Endodermal cell (in vitro differentiated cells): ENCODE results near the gene TRAF3IP1. TPM values are rescaled to one million over a fixed set of nuclear protein-coding genes. Genes with fewer than 3 reads are reported as not detected.

Experiments
- DNase-seq: peaks from one replicate; pipeline ENCODE4 v3.0.0-alpha.2; 2017
- H3K27ac ChIP-seq: 2 replicates; pipeline ENCODE4 v1.5.1; 2013; ENCODE audit warnings: mild to moderate bottlenecking, low read depth, low read length, moderate library complexity
- H3K27me3 ChIP-seq: 2 replicates; pipeline ENCODE4 v1.6.1; 2013; ENCODE audit warnings: mild to moderate bottlenecking, low read length, moderate library complexity; ENCODE audit not compliant: insufficient read depth, control insufficient read depth, poor library complexity, severe bottlenecking
- H3K36me3 ChIP-seq: 2 replicates; pipeline ENCODE4 v1.7.0; 2013; ENCODE audit warnings: mild to moderate bottlenecking, low read length, moderate library complexity; ENCODE audit not compliant: control insufficient read depth, insufficient read depth
- H3K4me1 ChIP-seq: one replicate; pipeline ENCODE4 v1.7.0; 2013; ENCODE audit warnings: low read length; ENCODE audit not compliant: control insufficient read depth, insufficient read depth
- H3K4me3 ChIP-seq: 2 replicates; pipeline ENCODE4 v1.5.1; 2013; ENCODE audit warnings: mild to moderate bottlenecking, low read length, moderate library complexity
- H3K9ac ChIP-seq: 2 replicates; pipeline ENCODE4 v1.6.1; 2013; ENCODE audit warnings: mild to moderate bottlenecking, low read length, moderate library complexity; ENCODE audit not compliant: poor library complexity, severe bottlenecking; ENCODE audit errors: extremely low read depth
- H3K9me3 ChIP-seq: 2 replicates; pipeline ENCODE4 v1.6.1; 2013; ENCODE audit warnings: mild to moderate bottlenecking, low read length, moderate library complexity; ENCODE audit not compliant: control insufficient read depth
- H3K27ac Mint-ChIP-seq: 2 replicates; pipeline ENCODE4 v1.8.0; 2020; ENCODE audit warnings: mixed read lengths
- H3K27me3 Mint-ChIP-seq: 2 replicates; pipeline ENCODE4 v1.8.0; 2021; ENCODE audit warnings: mild to moderate bottlenecking, mixed read lengths; ENCODE audit not compliant: insufficient read depth
- H3K36me3 Mint-ChIP-seq: 2 replicates; pipeline ENCODE4 v1.8.0; 2020; ENCODE audit warnings: low read depth, mixed read lengths
- H3K4me1 Mint-ChIP-seq: 2 replicates; pipeline ENCODE4 v1.8.0; 2020; ENCODE audit warnings: mixed read lengths
- H3K4me3 Mint-ChIP-seq: 2 replicates; pipeline ENCODE4 v1.8.0; 2020; ENCODE audit warnings: mild to moderate bottlenecking, moderate library complexity, mixed read lengths
- H3K9me3 Mint-ChIP-seq: 2 replicates; pipeline ENCODE4 v1.8.0; 2020; ENCODE audit warnings: mild to moderate bottlenecking, mixed read lengths
- WGBS, 2 experiments: methylation state at CpG; one replicate each; pipeline versions ENCODE4 v1.1.5 to v1.1.7; 2013; ENCODE audit warnings: missing lambda C conversion rate in 2 of 2, mixed read lengths in 1 of 2; ENCODE audit not compliant: insufficient coverage in 1 of 2, insufficient read length in 1 of 2; 5-methylcytosine and 5-hydroxymethylcytosine counted together
- total RNA-seq, 2 donors: library from RNA; stranded (reverse); fragmentation: NEBNext Ultra II Directional in 1 of 2; extraction: Animal tissue kit (Norgen Biotek cat#: 25700) in 1 of 2; gene quantifications; 2 replicates in 1 of 2; 3 replicates in 1 of 2; pipeline ENCODE4 v1.2.1, GENCODE V29; 2021
- TF ChIP-seq, protein P1 (sequence below): fragments of 200-600 bp; sonication (generic); conservative IDR thresholded peaks from 2 replicates; pipeline ENCODE4 v1.5.0; 2021; ENCODE audit warnings: antibody characterized with exemption, mild to moderate bottlenecking

Gene TRAF3IP1
- total RNA-seq, 2 donors from 2014 or later, result 21.9 to 28.3 TPM

GRCh38 chr2:238351315-238351714 lies 31.0 kb downstream of the TRAF3IP1 start:
- Mint-ChIP-seq H3K36me3 (peaks cover 32% of the 10 kb centered on the region), H3K9me3 (no peaks in the 10 kb centered on the region), H3K4me3 (no peak overlapping the region), H3K4me1 (no peaks in the 10 kb centered on the region), H3K27ac (no peak overlapping the region), H3K27me3 (no peaks in the 10 kb centered on the region)
- no peaks in the 10 kb centered on the region for H3K27me3 ChIP-seq
- H3K9ac ChIP-seq, result no peak overlapping the region
- TF ChIP-seq, protein P1, sequence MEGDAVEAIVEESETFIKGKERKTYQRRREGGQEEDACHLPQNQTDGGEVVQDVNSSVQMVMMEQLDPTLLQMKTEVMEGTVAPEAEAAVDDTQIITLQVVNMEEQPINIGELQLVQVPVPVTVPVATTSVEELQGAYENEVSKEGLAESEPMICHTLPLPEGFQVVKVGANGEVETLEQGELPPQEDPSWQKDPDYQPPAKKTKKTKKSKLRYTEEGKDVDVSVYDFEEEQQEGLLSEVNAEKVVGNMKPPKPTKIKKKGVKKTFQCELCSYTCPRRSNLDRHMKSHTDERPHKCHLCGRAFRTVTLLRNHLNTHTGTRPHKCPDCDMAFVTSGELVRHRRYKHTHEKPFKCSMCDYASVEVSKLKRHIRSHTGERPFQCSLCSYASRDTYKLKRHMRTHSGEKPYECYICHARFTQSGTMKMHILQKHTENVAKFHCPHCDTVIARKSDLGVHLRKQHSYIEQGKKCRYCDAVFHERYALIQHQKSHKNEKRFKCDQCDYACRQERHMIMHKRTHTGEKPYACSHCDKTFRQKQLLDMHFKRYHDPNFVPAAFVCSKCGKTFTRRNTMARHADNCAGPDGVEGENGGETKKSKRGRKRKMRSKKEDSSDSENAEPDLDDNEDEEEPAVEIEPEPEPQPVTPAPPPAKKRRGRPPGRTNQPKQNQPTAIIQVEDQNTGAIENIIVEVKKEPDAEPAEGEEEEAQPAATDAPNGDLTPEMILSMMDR, result no peak
- H3K9me3 ChIP-seq, result no peaks in the 10 kb centered on the region
- no peaks in the 10 kb centered on the region for H3K4me1 ChIP-seq
- H3K27ac ChIP-seq, result no peak overlapping the region
- no peak for DNase-seq
- peaks cover 50% of the 10 kb centered on the region for H3K36me3 ChIP-seq
- WGBS, 2 experiments, result 83 to 92% methylated on average over 11 to 15 of the region's 15 CpGs
- no peak overlapping the region for H3K4me3 ChIP-seq

- no peaks in the 10 kb centered on the region for H3K27me3 Mint-ChIP-seq
- H3K36me3 ChIP-seq, result peaks cover 53% of the 10 kb centered on the region
- H3K9me3 Mint-ChIP-seq, result no peaks in the 10 kb centered on the region
- no peak overlapping the region for H3K4me3 Mint-ChIP-seq
- no peak overlapping the region for H3K27ac Mint-ChIP-seq
- H3K4me1 Mint-ChIP-seq, result no peaks in the 10 kb centered on the region
- H3K4me1 ChIP-seq, result no peaks in the 10 kb centered on the region
- TF ChIP-seq, protein P1, result no peak
- no peak overlapping the region for H3K4me3 ChIP-seq
- no peaks in the 10 kb centered on the region for H3K9me3 ChIP-seq
- H3K27ac ChIP-seq, result no peak overlapping the region
- WGBS, 2 experiments, result 94 to 100% methylated on average over 1 to 9 of the region's 9 CpGs
- peaks cover 30% of the 10 kb centered on the region for H3K36me3 Mint-ChIP-seq
- no peak overlapping the region for H3K9ac ChIP-seq
- DNase-seq, result no peak
- H3K27me3 ChIP-seq, result no peaks in the 10 kb centered on the region
These were observed 32.0 kb downstream of the TRAF3IP1 start for GRCh38 chr2:238352361-238352760.

GRCh38 chr2:238358769-238359168 lies 38.5 kb downstream of the TRAF3IP1 start:
- Histone ChIP-seq H3K9ac (no peak overlapping the region), H3K36me3 (peaks cover 58% of the 10 kb centered on the region), H3K27ac (no peak overlapping the region), H3K4me1 (no peaks in the 10 kb centered on the region), H3K4me3 (no peak overlapping the region), H3K9me3 (peaks cover 17% of the 10 kb centered on the region), H3K27me3 (no peaks in the 10 kb centered on the region)
- Mint-ChIP-seq H3K4me3 (no peak overlapping the region), H3K36me3 (peaks cover 46% of the 10 kb centered on the region), H3K27ac (no peak overlapping the region), H3K4me1 (no peaks in the 10 kb centered on the region), H3K27me3 (no peaks in the 10 kb centered on the region), H3K9me3 (peaks cover 9% of the 10 kb centered on the region)
- DNase-seq, result no peak
- TF ChIP-seq, protein P1, result no peak
- 97 to 100% methylated on average over 3 of the region's 3 CpGs for WGBS, 2 experiments
